ENCODE measurements around the gene TIMP4. TPM values are rescaled to one million over a fixed set of nuclear protein-coding genes. Genes with fewer than 3 reads are reported as not detected.

Gene TIMP4
- total RNA-seq, 4 donors from 2014 or later = 1.1 to 7.9 (median 5.1) TPM

GRCh38 chr3:12141350-12141749, 17.4 kb downstream of the TIMP4 start:
- intact Hi-C loops (cut with DNase I; ENCODE audit: low total_unique reads) (no loop called here), in situ Hi-C loops (cut with MboI; ENCODE audit: low pct_ligation_motif_present in 1 of 4, low pct_unique_long_range_greater_than_20kb in 1 of 4, low sequenced_read_pairs in 3 of 4) (loop anchor here in 3 of 4 donors (10.0 to 25.0 kb wide), 3 partner anchors 323 to 571 kb away; partner anchors contain the start of gene TSEN2 (in 1 of the 3))
- H3K4me3 ChIP-seq = no peak overlapping the region
- no peaks in the 10 kb centered on the region for H3K27me3 ChIP-seq
- no peaks in the 10 kb centered on the region for H3K36me3 ChIP-seq
- 71 to 88% methylated on average over 1 of the region's 1 CpG for WGBS, 2 donors (ENCODE audit: low coverage in 1 of 2)
- no peaks in the 10 kb centered on the region for H3K9me3 ChIP-seq
- TF ChIP-seq EP300 (IDR thresholded peaks at IDR 0.05; ENCODE audit: low read depth) = no peak
- TF ChIP-seq POLR2AphosphoS5 (IDR thresholded peaks at IDR 0.05) = no peak
- TF ChIP-seq CTCF (IDR thresholded peaks at IDR 0.05) = no peak
- TF ChIP-seq POLR2A (IDR thresholded peaks at IDR 0.05) = no peak
- H3K27ac ChIP-seq = no peak overlapping the region
- peaks cover 0 to 22% (median 7%) of the 10 kb centered on the region in 4 donors for H3K4me1 ChIP-seq
- DNase-seq = no peak

GRCh38 chr3:12139111-12139511, 19.6 kb downstream of the TIMP4 start:
- in situ Hi-C loops (cut with MboI; ENCODE audit: low pct_ligation_motif_present in 1 of 4, low pct_unique_long_range_greater_than_20kb in 1 of 4, low sequenced_read_pairs in 3 of 4) = loop anchor here in 3 of 4 donors (5.0 to 25.0 kb wide), 4 partner anchors 338 to 573 kb away; partner anchors contain the start of gene TSEN2 (in 2 of the 3)

GRCh38 chr3:12138044-12138443, 20.7 kb downstream of the TIMP4 start:
- DNase-seq = peak; percentile 35
- intact Hi-C loops (cut with DNase I; ENCODE audit: low total_unique reads) = loop anchor here (5.0 kb wide), 1 partner anchor 39 kb away; no protein-coding TSS in a partner anchor

More at GRCh38 chr3:12139111-12139511, 19.6 kb downstream of the TIMP4 start:
- 47 to 48% methylated on average over 5 of the region's 5 CpGs for WGBS, 2 donors (ENCODE audit: low coverage in 1 of 2)
- H3K36me3 ChIP-seq = no peaks in the 10 kb centered on the region
- H3K27ac ChIP-seq = no peak overlapping the region
- intact Hi-C loops (cut with DNase I; ENCODE audit: low total_unique reads) = loop anchor here (5.0 kb wide), 1 partner anchor 38 kb away; no protein-coding TSS in a partner anchor
- H3K27me3 ChIP-seq = no peaks in the 10 kb centered on the region
- TF ChIP-seq POLR2A (IDR thresholded peaks at IDR 0.05) (no peak), CTCF (IDR thresholded peaks at IDR 0.05) (peak; percentile 35 to 57 (median 39))
- peak; percentile 34 for DNase-seq
- H3K4me3 ChIP-seq = no peak overlapping the region
- no peaks in the 10 kb centered on the region for H3K9me3 ChIP-seq
- peaks cover 0 to 19% (median 8%) of the 10 kb centered on the region in 4 donors for H3K4me1 ChIP-seq

GRCh38 chr3:12136371-12136770, 22.3 kb downstream of the TIMP4 start:
- Histone ChIP-seq H3K27me3 (peaks cover 5% of the 10 kb centered on the region), H3K9me3 (no peaks in the 10 kb centered on the region), H3K4me1 (peaks cover 0 to 19% (median 8%) of the 10 kb centered on the region in 4 donors), H3K4me3 (no peak overlapping the region), H3K27ac (no peak overlapping the region), H3K36me3 (no peaks in the 10 kb centered on the region)
- intact Hi-C loops (cut with DNase I; ENCODE audit: low total_unique reads) (loop anchor here (5.0 kb wide), 1 partner anchor 41 kb away; no protein-coding TSS in a partner anchor), in situ Hi-C loops (cut with MboI; ENCODE audit: low pct_ligation_motif_present in 1 of 4, low pct_unique_long_range_greater_than_20kb in 1 of 4, low sequenced_read_pairs in 3 of 4) (loop anchor here in 3 of 4 donors (5.0 to 25.0 kb wide), 4 partner anchors 341 to 576 kb away; partner anchors contain the start of gene TSEN2 (in 2 of the 3))
- no peak for DNase-seq
- 86 to 100% methylated on average over 1 to 3 of the region's 3 CpGs for WGBS, 2 donors (ENCODE audit: low coverage in 1 of 2)
- TF ChIP-seq CTCF (IDR thresholded peaks at IDR 0.05) (no peak), POLR2A (IDR thresholded peaks at IDR 0.05) (no peak), EP300 (IDR thresholded peaks at IDR 0.05; ENCODE audit: low read depth) (no peak), POLR2AphosphoS5 (IDR thresholded peaks at IDR 0.05) (no peak)

More at GRCh38 chr3:12138044-12138443, 20.7 kb downstream of the TIMP4 start:
- Histone ChIP-seq H3K9me3 (no peaks in the 10 kb centered on the region), H3K4me3 (no peak overlapping the region), H3K36me3 (no peaks in the 10 kb centered on the region), H3K27ac (no peak overlapping the region), H3K27me3 (no peaks in the 10 kb centered on the region), H3K4me1 (peaks cover 0 to 19% (median 8%) of the 10 kb centered on the region in 4 donors)
- WGBS, 2 donors (ENCODE audit: low coverage in 1 of 2) = 13% methylated on average over 1 of the region's 1 CpG; no CpG with 5 or more reads in 1 of the 2 donors
- in situ Hi-C loops (cut with MboI; ENCODE audit: low pct_ligation_motif_present in 1 of 4, low pct_unique_long_range_greater_than_20kb in 1 of 4, low sequenced_read_pairs in 3 of 4) = loop anchor here in 3 of 4 donors (5.0 to 25.0 kb wide), 4 partner anchors 339 to 574 kb away; partner anchors contain the start of gene TSEN2 (in 2 of the 3)
- TF ChIP-seq CTCF (IDR thresholded peaks at IDR 0.05) = peak in 3 of 5 experiments; percentile 20 to 51 (median 30)
- TF ChIP-seq EP300 (IDR thresholded peaks at IDR 0.05; ENCODE audit: low read depth) = no peak

Data from transverse colon (tissue), 4 donors.